LNCAP (cell line): ENCODE measurements around the gene TNP2.

Source experiments
- CTCF ChIP-seq: fragments of 450-650 bp; IDR thresholded peaks from 2 replicates; pipeline ENCODE4 v1.5.1; 2017; ENCODE audit warnings: mild to moderate bottlenecking

TNP2 gene

DNA sequence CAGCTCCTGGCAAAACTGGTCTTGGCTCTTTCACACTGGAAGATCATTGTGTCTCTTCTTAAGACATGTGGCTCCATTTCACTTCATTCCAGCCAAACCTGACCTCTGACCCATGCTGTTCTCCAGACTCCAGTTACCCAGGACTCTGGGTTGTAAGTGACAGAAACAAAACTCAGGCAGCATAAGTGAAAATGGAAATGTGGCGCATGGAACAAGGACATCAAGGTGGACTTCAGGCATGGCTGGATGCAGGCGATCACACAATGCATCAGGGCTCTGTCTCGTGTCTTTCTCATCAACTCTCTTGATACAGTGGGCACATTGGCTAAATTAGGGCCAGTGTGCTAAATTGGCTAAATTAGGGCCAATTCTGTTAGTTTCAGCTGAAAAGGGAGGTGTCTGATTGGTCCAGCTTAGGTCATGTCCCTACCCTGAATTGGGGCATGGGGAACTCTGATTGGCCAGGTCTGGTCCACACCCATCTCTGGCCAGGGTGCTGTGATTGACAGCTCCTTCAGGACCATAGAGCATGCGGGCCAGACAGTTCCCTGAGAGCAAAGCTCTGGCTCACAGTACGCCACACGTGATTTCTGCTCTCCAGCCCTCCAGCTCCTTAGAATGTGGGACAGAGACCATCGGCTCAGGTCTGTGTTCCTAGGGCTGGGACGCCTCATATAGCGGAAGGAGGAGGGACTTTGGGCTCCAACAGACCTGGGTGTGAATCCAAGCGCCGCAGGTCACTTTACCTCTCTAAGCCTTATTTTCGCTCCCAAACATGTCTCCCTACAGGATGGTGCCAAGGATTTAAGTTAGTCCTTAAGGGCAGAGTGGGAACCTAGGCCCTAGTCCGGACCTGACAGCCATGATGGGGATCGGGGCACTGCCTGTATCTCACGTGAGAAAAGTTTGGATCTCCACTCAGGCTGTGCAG lies 30.6 kb downstream of the TNP2 start:
- no peak for TF ChIP-seq CTCF

- no peak for TF ChIP-seq CTCF
Measured at GRCh38 chr16:11236461-11237254, 32.5 kb downstream of the TNP2 start.

GRCh38 chr16:11235703-11235991 lies 33.5 kb downstream of the TNP2 start:
- no peak for TF ChIP-seq CTCF

DNA sequence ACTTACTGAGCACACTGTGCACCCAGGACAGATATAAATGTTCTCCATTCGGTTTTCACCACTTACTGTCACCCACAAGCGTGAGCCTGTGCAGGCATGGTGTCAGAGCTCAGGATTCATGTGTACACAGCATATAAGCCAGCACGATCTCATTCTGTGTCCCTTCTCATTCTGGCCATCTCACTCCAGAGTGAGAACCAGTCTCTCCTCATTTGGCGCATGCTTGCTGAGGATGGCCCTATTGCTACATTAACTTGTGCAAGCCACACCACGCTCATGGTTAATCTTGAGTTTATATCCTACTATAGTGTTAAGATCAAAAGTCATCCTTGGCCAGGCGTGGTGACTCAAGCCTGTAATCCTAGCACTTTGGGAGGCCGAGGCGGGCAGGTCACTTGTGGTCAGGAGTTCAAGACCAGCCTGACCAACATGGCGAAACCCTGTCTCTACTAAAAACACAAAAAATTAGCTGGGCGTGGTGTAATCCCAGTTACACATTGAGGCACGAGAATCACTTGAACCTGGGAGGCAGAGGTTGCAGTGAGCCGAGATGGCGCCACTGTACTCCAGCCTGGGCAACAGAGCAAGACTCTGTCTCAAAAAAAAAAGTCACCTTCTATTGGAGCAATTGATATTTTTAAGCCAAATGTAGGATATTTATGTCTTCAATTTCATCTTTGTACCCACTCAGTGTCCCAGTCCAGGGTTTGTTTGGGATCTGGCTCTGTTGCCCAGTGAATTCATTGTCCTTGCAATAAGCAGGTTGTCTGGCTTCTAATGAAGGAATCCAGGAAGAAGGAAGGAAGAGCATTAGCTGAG lies 34.0 kb downstream of the TNP2 start:
- TF ChIP-seq CTCF = no peak

GRCh38 chr16:11233727-11234376 lies 35.3 kb downstream of the TNP2 start:
- no peak for TF ChIP-seq CTCF

- TF ChIP-seq CTCF = no peak
Measured at GRCh38 chr16:11232852-11233726, 36.0 kb downstream of the TNP2 start.
